Gastroesophageal sphincter (tissue), 3 donors: ENCODE results near the gene PDK1.

ENCODE experiments used
- CTCF ChIP-seq, 4 experiments: fragments of 200-600 bp in 2 of 4; fragments of 450-650 bp in 2 of 4; sonication (generic) in 1 of 4; IDR thresholded peaks; one replicate each; pipeline ENCODE4 v1.5.1; 2017 to 2019; ENCODE audit warnings: antibody characterized with exemption in 4 of 4, mild to moderate bottlenecking in 2 of 4, moderate library complexity in 2 of 4
- POLR2A ChIP-seq, 2 donors: fragments of 450-650 bp; IDR thresholded peaks; one replicate each; pipeline ENCODE4 v1.6.1; 2017; ENCODE audit warnings: antibody characterized with exemption in 2 of 2, mild to moderate bottlenecking in 2 of 2, moderate library complexity in 1 of 2

- TF ChIP-seq POLR2A (IDR thresholded peaks at IDR 0.05) (no peak), CTCF (IDR thresholded peaks at IDR 0.05) (no peak)
Observed at GRCh38 chr2:172562298-172562697, 6.4 kb downstream of the PDK1 start.
